Panc1 (cell line): Measurements from ENCODE around the gene CEP192.

Source experiments
- POLR2AphosphoS5 ChIP-seq: IDR thresholded peaks from 2 replicates; pipeline ENCODE4 v1.6.1; 2012; ENCODE audit warnings: mild to moderate bottlenecking, low read depth, low read length, moderate library complexity
- SIN3A ChIP-seq: IDR thresholded peaks from 2 replicates; pipeline ENCODE4 v1.6.1; 2012; ENCODE audit warnings: low read depth, mild to moderate bottlenecking, low read length, moderate library complexity, borderline replicate concordance; ENCODE audit not compliant: insufficient read depth
- TCF7L2 ChIP-seq: IDR thresholded peaks from 2 replicates; pipeline ENCODE4 v1.6.1; 2011; ENCODE audit warnings: mild to moderate bottlenecking, low read depth, low read length, inconsistent platforms
- TF ChIP-seq, protein P1 (sequence below): fragments of 450-650 bp; IDR thresholded peaks from 2 replicates; pipeline ENCODE4 v1.5.1; 2017; ENCODE audit warnings: mild to moderate bottlenecking
- TF ChIP-seq, protein P2 (sequence below), 2 experiments: IDR thresholded peaks; 2 replicates each; pipeline ENCODE4 v1.6.1; 2011 to 2012; ENCODE audit warnings: low read depth in 2 of 2, control low read depth in 1 of 2, low read length in 1 of 2, mild to moderate bottlenecking in 1 of 2, moderate library complexity in 1 of 2; ENCODE audit not compliant: insufficient read depth in 1 of 2

DNA sequence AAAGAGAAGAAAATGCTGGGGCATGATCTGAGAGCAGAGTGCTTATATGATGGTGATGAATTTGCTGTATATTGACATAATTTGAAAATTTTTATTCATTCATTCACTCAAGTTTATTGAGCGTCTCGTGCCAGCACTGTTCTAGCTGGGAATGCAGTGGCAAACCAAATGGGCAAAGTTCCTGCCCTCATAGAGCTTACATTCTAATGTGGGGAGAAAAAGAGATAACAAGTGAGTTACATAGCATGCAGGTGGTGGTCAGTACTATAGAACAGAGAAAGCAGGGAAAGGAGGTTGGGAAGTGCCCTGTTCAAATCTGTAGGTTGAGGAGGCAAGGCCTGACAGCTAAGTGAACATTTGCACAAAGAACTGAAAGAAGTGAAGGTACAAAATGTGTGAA, 4.3 kb downstream of the CEP192 start:
- TF ChIP-seq, protein P1, sequence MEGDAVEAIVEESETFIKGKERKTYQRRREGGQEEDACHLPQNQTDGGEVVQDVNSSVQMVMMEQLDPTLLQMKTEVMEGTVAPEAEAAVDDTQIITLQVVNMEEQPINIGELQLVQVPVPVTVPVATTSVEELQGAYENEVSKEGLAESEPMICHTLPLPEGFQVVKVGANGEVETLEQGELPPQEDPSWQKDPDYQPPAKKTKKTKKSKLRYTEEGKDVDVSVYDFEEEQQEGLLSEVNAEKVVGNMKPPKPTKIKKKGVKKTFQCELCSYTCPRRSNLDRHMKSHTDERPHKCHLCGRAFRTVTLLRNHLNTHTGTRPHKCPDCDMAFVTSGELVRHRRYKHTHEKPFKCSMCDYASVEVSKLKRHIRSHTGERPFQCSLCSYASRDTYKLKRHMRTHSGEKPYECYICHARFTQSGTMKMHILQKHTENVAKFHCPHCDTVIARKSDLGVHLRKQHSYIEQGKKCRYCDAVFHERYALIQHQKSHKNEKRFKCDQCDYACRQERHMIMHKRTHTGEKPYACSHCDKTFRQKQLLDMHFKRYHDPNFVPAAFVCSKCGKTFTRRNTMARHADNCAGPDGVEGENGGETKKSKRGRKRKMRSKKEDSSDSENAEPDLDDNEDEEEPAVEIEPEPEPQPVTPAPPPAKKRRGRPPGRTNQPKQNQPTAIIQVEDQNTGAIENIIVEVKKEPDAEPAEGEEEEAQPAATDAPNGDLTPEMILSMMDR, result no peak
- TF ChIP-seq, protein P2, sequence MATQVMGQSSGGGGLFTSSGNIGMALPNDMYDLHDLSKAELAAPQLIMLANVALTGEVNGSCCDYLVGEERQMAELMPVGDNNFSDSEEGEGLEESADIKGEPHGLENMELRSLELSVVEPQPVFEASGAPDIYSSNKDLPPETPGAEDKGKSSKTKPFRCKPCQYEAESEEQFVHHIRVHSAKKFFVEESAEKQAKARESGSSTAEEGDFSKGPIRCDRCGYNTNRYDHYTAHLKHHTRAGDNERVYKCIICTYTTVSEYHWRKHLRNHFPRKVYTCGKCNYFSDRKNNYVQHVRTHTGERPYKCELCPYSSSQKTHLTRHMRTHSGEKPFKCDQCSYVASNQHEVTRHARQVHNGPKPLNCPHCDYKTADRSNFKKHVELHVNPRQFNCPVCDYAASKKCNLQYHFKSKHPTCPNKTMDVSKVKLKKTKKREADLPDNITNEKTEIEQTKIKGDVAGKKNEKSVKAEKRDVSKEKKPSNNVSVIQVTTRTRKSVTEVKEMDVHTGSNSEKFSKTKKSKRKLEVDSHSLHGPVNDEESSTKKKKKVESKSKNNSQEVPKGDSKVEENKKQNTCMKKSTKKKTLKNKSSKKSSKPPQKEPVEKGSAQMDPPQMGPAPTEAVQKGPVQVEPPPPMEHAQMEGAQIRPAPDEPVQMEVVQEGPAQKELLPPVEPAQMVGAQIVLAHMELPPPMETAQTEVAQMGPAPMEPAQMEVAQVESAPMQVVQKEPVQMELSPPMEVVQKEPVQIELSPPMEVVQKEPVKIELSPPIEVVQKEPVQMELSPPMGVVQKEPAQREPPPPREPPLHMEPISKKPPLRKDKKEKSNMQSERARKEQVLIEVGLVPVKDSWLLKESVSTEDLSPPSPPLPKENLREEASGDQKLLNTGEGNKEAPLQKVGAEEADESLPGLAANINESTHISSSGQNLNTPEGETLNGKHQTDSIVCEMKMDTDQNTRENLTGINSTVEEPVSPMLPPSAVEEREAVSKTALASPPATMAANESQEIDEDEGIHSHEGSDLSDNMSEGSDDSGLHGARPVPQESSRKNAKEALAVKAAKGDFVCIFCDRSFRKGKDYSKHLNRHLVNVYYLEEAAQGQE (IDR thresholded peaks at IDR 0.05; ENCODE audit: insufficient read depth in 1 of 2, low read depth in 2 of 2, low read length in 1 of 2), result no peak
- TF ChIP-seq POLR2AphosphoS5 (no peak), SIN3A (no peak), TCF7L2 (no peak)
